Stimulated activated CD4-positive, alpha-beta T cell treated with anti-CD3 and anti-CD28 coated beads, Interleukin-4, amount 100 ng/mL, for 24 hours (primary cell): Measurements from ENCODE around the gene CCDC40.
A peak's percentile ranks its signal among the peaks of the same experiment; 100 is the strongest.

Experiments
- DNase-seq: peaks from one replicate; pipeline ENCODE4 v3.0.0-alpha.2; 2020

CCDC40 gene

DNA sequence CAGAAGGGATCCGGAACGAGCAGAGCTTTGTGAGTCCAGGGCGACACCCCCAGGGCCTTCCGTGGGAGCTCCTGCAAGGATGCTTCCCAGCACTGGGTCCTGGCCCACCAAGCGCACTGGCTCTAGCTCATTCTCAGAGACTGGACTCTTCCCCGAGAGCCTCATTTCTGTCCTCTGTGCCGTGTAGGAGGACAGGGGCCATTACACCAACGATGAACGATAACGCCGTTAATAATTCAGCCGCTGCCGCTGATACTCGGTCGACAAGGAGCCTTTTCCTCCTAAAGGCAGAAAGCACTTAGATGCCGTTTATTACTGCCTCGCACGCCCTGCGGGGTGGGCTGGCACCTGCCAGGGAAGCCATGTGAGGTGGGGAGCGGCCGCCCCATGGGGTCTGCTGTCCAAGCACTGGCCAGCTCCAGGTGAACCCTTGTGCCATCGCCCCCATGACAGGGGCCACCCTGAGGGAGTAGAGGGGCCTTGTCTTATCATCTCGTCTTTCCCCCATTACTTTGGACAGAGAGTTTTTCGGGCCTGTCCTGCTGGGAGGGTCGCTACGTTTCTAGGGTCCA lies 34.3 kb upstream of the CCDC40 start:
- DNase-seq = no peak

DNA sequence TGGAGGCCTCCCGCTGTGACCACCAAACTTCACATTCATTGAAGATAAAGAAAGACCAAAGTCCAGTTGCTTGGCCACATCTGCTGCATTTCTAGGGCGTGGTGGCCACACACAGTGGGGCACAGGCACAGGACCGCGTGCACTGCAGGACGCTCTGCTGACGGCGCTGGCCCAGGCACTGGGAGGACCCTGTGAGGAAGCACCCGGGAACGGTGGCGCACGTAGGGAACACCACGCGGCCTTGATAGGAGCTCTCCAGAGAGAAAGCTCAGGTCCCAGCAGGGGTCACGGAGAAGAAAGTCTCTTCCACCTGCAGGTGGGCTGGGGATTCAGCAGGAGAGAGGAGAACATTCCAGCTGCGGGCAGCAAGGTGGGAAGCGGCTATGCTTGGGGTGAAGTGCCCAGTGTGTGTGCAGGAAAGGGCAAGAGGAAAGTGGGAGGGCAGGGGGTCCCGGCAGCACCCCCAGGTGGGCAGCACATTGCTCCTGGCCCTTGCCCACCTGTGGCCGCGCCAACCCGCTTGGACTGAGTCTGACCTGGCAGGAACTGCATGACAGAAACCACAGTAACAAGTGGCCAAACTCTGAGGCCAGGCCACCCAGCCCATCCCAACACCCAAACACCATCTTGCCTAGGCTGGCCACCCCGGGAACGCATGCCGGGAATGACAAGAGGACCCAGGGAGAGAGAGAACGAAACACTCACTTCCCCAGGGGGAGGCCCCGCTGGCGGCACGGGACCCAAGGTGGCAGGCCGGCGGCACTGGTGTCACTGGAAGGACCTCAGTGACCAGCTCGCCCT lies 33.6 kb upstream of the CCDC40 start:
- DNase-seq = no peak

- no peak for DNase-seq
Observed at GRCh38 chr17:80003969-80004368, 32.5 kb upstream of the CCDC40 start.

GRCh38 chr17:80005360-80006338 lies 30.8 kb upstream of the CCDC40 start:
- peak; percentile 65 for DNase-seq

DNA sequence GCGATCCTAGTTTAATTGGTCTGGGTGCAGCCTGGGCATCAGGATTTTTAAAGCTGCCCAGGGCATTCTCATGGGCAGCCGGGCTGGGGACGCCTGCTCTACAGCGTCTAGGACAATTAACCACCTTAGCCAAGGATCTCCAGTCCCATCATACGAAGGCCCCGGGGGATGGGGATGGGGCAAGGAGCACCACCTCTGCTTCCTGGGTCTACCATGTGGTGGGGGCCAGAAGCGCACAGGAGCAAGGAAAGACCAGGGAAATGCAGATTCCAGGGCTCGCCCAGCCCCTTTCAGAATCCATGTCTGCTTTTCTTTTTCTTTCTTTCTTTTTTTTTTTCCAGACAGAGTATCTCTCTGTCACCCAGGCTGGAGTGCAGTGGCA lies 30.1 kb upstream of the CCDC40 start:
- DNase-seq = no peak

- DNase-seq = no peak
Observed at GRCh38 chr17:80006811-80007752, 29.4 kb upstream of the CCDC40 start.

DNA sequence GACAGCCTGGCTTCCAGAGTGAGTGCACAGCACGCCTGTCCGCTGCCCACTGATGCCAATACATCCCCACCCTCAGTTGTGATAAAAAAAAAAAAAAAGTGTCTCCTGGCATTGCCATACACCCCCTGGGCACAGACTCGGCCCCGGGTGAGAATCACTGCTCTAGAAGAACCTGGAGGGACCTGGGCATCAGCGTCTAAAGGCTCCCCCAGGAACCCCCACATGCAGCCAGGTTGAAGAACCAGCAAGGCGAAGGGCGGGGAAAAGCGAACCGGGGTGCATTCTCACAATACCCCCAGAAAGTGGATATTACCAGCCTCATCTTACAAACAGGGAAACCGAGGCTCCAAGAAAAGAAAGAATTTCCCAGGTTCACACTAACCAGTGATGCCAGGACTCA lies 28.5 kb upstream of the CCDC40 start:
- DNase-seq = no peak

- DNase-seq = peak; percentile 84
Observed at GRCh38 chr17:80008383-80008840, 28.0 kb upstream of the CCDC40 start.

DNA sequence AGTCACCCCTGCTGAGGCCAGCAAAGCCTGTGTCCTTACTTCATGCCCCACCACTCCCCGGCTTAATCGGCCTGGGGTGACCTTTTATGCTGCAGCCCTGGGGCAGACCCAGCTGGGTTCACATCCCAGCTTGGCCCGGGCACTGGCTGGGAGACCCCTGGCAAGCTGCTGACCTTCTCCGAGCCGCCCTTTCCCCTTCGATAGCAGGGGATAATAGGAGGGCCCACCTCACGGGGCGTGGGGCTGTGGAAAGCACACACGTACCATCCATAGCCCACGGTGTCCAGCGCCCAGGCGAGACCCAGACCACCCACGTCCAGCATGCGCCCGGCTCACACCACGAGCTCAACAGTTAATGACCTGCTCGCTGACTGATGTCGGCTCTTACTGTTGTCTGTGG lies 27.6 kb upstream of the CCDC40 start:
- no peak for DNase-seq

DNA sequence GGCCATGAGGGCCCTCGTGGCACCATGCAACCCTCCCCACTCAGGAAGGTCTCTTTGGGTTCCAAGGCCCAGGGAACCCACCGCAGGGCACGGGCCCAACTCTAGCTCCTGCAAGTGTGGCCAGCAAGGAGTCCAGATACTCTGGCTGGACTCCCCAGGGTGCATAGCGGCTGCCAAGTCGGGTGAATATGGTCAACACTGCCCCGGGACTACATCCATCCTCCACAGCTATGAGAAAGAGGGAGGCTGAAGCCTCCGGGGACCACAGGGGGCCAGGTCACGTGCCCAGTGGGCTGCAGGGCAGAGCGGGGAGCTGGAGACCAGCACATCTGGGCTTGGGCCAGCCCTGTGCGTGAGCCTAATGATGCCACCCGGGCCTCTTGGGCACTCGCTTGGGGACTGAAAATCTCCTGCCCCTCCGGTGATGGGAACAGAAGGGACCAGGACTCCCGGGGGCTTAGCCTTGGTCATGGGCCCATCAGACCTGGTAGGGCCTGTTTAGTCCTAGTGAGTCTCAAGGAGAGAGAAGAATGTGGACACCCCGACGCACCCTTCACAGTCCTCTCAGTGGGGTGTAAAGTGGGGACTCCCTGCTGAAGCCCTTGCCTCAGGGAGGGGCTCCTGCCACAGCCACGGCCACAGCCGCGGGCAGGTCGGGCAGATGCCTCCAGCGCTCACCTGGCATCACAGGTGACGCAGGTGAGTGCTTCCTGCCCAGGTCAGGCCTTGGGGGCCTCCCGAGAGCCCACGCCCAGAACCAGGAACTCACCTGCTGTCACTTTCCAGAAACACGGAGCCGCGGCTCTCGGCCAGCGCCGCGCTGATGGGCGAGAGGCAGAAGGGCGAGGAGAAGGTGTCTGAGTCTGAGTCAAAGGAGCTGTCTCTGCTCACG lies 26.8 kb upstream of the CCDC40 start:
- no peak for DNase-seq

GRCh38 chr17:80010283-80010858 lies 26.1 kb upstream of the CCDC40 start:
- DNase-seq = no peak

DNA sequence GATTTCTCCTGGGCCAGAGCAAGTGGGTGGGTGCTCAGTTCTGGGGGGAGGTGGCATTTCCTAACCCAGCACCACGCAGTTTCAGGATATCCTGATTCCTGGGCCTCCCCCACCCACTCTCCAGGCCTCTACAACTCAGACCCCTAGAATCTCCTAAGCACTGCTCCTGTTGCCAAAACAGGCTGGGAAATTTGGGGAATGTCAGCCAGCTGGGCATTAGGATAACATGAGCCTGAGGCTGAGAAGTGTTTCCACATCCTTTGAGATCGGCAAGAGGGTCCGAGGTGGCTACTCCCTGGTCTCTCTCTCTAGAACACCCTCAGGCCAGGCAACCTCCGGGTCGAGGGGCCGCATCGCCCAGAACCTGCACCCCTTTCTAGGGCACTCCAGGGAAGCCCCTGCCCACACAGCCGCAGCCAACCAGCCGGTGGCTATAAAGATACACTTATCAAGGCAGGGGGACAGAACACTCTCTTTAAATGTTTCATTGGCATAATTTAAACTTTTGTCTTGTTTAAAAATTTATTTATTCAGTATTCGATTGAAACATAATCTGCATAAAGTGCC lies 24.4 kb upstream of the CCDC40 start:
- DNase-seq = no peak

- no peak for DNase-seq
Observed at GRCh38 chr17:80012765-80013741, 23.4 kb upstream of the CCDC40 start.

DNA sequence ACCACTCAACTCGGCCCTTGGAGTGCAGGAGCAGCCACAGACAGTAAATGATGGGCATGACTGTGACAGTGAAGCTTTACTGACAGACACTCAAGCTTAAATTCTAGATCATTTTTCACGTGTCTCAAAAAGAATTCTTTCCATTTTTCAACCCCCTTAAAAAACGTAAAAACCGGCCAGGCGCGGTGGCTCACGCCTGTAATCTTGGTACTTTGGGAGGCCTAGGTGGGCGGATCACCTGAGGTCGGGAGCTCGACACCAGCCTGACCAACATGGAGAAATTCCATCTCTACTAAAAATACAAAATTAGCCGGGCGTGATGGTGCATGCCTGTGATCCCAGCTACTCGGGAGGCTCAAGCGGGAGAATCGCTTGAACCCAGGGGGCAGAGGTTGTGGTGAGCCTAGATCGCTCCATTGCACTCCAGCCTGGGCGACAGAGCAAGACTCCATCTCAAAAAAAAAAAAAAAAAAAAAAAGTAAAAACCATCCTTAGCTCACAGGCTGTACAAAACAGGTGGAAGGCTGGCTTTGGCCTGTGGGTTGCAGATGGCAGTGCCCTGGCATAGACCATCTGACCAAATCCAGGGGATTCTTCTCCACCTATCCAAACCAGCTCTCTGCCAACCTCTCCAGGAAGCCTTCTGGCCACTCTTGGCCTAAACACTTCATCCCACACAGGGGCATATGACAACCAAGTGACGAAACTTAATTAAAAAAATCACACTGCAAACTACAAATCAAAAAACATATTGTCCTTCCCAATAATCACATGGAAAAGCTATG lies 19.0 kb upstream of the CCDC40 start:
- DNase-seq = no peak

DNA sequence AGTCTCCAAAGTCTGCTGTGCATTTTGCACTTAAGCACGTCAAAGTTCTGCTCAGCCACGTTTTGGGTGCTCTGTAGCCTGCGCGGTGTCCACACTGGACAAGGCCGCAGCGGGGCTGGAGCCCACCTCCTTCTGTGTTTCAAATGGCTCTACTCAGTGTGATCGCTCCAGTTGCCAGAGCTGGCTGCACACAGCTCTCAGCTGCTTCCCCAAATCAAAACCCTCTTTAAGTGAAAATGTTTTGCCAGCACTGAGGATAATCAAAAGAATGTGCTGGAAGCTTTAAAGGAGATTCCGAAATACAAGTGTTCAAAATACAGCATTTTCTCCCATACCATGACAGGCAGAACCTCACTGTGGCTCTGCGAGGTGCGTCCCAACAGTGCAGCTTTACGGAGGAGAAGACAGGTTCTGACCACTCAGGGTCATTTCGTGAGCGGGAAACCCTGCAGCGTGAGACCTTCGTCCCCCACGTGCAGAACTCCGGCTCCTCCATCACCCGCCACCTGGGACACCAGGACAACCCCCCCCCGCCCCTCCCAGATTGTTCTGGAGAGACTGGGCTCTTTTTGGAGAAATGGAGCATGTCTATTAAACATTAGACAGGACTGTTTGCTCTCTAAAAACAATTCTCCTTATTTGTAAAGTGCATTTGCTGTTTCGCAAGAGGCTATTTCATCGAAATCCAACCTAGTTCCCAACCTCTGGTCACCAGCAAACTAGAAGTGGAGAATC lies 17.4 kb upstream of the CCDC40 start:
- DNase-seq = no peak

DNA sequence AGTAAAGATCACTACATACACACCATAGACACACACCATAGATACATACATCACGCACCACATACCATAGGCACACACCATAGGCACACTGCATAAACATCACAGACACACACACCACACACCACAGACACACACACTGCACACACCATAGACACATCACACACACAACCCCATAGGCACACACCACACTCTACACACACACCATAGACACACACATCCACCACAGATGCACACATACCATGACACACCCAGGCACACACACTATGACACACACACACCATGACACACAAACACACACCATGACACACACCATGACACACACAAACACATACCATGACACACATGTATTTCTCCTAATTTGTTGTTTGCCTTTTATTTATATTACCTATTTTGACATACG lies 14.8 kb upstream of the CCDC40 start:
- DNase-seq = no peak

DNA sequence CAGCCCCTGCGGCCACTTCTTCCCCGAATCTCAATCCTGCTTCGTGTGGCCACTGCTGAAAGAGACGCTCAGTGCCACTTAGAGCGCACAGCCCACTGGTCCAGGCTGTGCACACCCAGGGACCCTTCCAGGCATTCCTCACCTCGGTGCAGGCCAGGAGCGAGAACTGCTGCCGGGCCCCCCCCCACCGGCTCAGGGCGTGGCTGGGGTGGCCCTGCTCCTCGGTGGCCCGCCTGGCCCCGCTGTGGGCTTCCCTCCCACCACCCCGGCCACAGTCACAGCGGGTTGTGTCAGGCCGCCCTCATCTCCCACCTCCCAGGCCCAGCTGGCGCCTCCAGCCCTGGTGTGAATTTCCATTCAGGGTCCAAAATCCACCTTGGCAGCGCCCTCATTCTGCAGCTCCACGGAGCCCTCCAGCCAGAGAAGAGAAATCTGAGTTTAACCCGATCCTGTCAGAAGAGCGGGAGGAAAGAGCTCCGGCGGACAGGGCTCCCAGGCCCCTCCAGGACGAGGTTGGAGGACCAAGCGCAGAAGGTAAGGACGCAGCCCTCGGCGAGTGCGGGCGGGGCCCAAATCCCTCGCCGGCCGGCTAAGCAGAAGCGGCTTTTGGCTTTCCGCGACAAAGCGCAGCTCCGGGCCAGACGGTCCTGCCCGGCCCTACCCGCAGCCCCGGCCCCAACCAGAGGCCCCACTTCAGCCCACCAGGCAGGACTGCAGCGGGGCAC lies 12.8 kb upstream of the CCDC40 start:
- DNase-seq = no peak
